GM12874 (cell line): Measurements from ENCODE around the gene SAFB.

ENCODE experiments used
- TF ChIP-seq, protein P1 (sequence below): IDR thresholded peaks from 2 replicates; pipeline ENCODE4 v1.5.1; 2011; ENCODE audit warnings: low read depth, mild to moderate bottlenecking, control low read depth, low read length, moderate library complexity; ENCODE audit not compliant: insufficient read depth

Gene SAFB

DNA sequence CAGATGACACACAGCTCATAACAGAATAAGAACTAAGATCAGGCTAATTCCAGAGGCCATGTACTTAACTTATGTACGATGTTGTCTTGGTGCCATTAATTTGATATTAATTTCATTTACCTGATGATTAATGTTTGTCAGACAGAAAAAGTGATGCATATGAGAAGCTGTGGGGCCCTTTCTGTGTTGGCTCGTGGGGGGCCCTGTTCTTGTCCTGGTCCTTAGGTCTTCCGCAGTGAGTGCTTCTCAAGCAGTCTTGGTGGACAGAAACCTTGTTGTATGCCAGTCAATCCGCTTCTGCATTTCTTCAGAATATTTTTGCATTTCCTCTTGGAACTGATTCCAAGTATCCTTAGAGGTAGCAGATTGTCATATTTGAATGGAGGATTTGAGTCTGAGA is 20.2 kb downstream of the SAFB start:
- TF ChIP-seq, protein P1, sequence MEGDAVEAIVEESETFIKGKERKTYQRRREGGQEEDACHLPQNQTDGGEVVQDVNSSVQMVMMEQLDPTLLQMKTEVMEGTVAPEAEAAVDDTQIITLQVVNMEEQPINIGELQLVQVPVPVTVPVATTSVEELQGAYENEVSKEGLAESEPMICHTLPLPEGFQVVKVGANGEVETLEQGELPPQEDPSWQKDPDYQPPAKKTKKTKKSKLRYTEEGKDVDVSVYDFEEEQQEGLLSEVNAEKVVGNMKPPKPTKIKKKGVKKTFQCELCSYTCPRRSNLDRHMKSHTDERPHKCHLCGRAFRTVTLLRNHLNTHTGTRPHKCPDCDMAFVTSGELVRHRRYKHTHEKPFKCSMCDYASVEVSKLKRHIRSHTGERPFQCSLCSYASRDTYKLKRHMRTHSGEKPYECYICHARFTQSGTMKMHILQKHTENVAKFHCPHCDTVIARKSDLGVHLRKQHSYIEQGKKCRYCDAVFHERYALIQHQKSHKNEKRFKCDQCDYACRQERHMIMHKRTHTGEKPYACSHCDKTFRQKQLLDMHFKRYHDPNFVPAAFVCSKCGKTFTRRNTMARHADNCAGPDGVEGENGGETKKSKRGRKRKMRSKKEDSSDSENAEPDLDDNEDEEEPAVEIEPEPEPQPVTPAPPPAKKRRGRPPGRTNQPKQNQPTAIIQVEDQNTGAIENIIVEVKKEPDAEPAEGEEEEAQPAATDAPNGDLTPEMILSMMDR = no peak

DNA sequence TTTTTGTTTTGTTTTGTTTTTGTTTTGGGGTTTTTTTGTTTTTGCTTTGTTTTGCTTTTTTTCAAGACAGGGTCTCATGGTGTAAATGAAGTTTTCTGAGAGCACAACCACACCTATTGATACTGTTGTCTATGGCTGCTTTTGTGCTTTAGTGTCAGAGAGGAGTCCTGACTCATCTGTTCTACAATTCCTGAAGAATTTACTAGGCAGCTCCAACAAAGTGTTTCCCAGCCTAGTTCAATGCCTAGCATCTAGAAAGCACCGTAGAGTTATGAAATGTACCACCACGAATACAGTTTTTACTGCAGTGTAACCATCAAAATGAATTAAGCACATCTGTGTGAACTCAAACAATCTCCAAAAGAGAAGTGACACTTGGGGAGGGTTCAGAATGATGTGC is 21.2 kb downstream of the SAFB start:
- TF ChIP-seq, protein P1 = no peak

DNA sequence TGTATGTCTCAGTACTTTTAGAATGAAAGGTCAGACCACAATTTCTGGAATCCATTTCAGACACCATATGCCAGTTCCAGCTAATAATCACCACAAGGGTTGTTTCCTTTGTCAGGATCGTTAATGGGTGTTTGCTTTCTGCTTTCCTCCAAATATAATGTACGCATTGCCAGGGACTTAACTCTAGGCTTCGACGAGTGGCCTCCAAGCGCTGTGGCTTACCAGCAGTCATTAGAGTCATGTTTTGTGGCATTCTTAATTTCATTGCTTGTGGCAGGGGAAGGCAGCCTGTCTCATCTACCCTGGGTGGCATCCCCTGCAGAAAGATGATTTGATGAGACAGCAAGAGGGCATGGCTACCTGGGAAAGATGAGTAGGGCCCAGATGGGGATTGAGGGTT is 22.5 kb downstream of the SAFB start:
- TF ChIP-seq, protein P1 = no peak

DNA sequence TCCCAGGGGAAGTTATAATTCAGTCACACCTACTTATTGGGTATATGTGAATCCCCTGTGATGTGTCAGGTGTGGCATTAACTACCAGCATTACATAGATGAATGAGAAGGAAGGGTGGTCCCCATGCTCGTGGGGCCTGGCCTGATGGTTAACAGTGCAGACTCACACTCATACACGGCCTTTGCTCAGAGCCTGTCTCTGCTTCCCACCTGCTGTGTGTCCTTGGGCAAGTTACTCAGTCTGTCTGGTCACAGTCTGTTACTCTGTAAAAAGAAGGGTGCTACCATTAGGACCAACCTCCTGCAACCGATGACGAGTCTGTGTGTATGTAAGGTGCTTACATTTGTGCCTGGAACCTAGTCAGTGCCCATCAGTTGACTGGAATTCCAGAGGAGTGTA is 23.8 kb downstream of the SAFB start:
- TF ChIP-seq, protein P1 = no peak

DNA sequence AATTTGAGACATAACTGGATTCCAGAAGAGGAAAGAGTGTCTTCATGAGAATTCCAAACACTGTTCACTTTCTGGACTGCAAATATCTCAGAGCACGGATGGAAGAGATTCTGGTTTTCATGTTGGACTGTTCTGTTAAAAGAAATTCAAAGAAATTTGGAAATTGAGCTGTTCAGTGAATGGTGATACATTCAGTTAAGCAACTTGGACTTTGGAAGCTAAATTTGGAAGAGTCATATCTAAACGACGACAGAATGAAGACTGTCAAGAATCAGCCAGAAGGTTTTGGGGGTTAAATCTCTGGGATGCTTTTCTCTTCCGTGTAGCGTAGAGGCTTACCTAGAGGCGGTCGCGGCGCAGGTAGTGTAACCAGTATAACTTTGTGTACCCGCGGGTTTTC is 25.6 kb downstream of the SAFB start:
- TF ChIP-seq, protein P1 = no peak

DNA sequence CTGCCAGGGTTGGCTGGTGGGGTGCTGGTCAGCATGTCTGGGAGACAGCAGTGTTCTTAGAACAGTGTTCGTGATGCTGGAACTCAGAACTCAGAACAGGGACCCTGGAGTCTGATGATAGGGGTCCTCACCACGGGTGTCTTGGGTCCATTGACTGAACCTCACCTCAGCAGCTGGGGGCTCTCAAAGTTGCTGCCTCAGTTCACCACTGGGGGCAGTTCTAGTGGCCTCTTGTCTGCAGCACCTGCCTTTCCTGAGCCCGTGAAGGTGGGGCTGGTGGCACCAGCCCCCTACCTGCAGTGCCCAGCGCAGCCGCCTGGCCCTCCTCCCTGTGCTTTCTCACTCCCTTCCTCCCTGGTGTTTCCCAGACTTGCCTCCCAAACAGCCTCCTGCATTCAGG is 28.5 kb downstream of the SAFB start:
- TF ChIP-seq, protein P1 = 0 out of 2 replicates have a peak, but pooled peaks have one; percentile 15

DNA sequence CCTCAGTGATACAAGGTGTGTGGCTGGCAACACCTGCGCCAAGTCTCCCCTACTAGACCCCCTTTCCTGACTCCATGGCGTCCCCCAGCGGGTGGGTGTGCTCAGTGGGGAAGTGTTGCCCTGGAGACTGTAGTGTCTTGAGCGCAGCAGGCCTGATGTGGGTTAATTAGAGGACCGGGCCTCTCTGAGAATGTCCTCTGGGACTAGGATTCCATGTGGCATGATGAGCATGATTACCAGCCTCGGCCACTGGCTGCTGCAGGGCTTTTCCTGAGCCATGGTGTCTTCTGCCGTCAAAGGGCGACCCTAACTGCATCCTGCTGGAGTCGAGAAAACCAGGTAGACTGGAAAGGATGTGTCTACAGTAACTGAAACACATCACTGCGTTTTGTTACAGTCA is 29.4 kb downstream of the SAFB start:
- TF ChIP-seq, protein P1 = no peak

DNA sequence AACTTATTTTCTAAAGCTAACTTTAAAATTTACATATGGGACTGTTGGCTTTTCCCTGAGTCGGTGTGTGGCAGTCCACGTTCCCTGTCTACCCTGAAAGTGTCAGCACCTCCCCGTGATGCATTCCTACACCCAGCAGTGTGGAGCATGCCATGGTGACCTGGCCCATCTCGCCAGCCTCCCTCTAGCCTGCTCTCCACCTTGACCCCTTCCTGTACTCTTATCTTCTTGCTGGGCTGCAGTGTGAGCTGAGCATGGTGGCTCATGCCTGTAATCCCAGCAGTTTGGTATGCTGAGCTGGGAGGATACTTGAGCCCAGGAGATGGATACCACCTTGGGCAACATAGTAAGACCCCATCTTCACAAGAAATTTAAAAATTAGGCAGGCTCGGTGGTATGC is 32.0 kb downstream of the SAFB start:
- TF ChIP-seq, protein P1 = no peak
